Glutamatergic neuron (in vitro differentiated cells): Measurements from ENCODE around the gene NDUFS4. TPM values are rescaled to one million over a fixed set of nuclear protein-coding genes. Genes with fewer than 3 reads are reported as not detected.
"Not testable (repeated sequence)": the region's sequence is repeated elsewhere in the genome, so short reads cannot be mapped to it uniquely, and the experiment has no call there.

Experiments
- DNase-seq: peaks from one replicate; pipeline ENCODE4 v3.0.0; 2022
- H3K27ac Mint-ChIP-seq: one replicate; pipeline ENCODE4 v1.8.0; 2020; ENCODE audit warnings: mild to moderate bottlenecking, mixed read lengths, inconsistent platforms; ENCODE audit not compliant: unreplicated experiment
- H3K27me3 Mint-ChIP-seq: one replicate; pipeline ENCODE4 v1.8.0; 2020; ENCODE audit warnings: mild to moderate bottlenecking, moderate library complexity, mixed read lengths, inconsistent platforms; ENCODE audit not compliant: unreplicated experiment
- H3K36me3 Mint-ChIP-seq: one replicate; pipeline ENCODE4 v1.8.0; 2020; ENCODE audit warnings: mild to moderate bottlenecking, mixed read lengths, inconsistent platforms; ENCODE audit not compliant: unreplicated experiment
- H3K4me1 Mint-ChIP-seq: one replicate; pipeline ENCODE4 v1.8.0; 2020; ENCODE audit warnings: mild to moderate bottlenecking, low read depth, mixed read lengths, inconsistent platforms; ENCODE audit not compliant: unreplicated experiment
- H3K4me3 Mint-ChIP-seq: one replicate; pipeline ENCODE4 v1.8.0; 2020; ENCODE audit warnings: mild to moderate bottlenecking, mixed read lengths, inconsistent platforms; ENCODE audit not compliant: unreplicated experiment
- H3K9me3 Mint-ChIP-seq: one replicate; pipeline ENCODE4 v1.8.0; 2020; ENCODE audit warnings: mild to moderate bottlenecking, moderate library complexity, mixed read lengths, inconsistent platforms; ENCODE audit not compliant: unreplicated experiment
- total RNA-seq: library from RNA; stranded (reverse); fragmentation: NEBNext Ultra II Directional; extraction: Animal tissue kit (Norgen Biotek cat#: 25700); gene quantifications from one replicate; pipeline ENCODE4 v1.2.1, GENCODE V29; 2021; ENCODE audit not compliant: unreplicated experiment
- TF ChIP-seq, protein P1 (sequence below): fragments of 200-600 bp; sonication (generic); IDR thresholded peaks from one replicate; pipeline ENCODE4 v1.5.0; 2021; ENCODE audit not compliant: partially characterized antibody, unreplicated experiment

Gene NDUFS4
- total RNA-seq, 1 donor from 2014 or later: 87.3 TPM

DNA sequence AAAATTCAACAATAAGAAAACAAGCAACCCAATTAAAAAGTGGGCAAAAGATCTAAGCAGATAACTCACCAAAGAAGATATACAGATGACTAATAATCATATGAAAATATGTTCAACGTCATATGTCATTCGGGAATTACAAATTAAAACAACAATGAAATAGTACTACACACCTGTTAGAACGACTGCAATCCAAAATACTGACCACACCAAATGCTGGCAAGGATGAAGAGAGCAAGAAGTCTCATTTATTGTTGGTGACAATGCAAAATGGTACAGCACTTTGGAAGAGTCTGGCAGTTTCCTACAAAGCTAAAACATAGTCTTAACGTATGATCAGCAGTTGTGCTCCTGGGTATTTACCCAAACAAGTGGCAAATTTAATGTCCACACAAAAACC lies 37.5 kb downstream of the NDUFS4 start:
- Mint-ChIP-seq H3K9me3 (no peaks in the 10 kb centered on the region), H3K4me3 (no peak overlapping the region), H3K27me3 (no peaks in the 10 kb centered on the region), H3K4me1 (peaks cover 6% of the 10 kb centered on the region), H3K36me3 (no peaks in the 10 kb centered on the region), H3K27ac (no peak overlapping the region)
- TF ChIP-seq, protein P1, sequence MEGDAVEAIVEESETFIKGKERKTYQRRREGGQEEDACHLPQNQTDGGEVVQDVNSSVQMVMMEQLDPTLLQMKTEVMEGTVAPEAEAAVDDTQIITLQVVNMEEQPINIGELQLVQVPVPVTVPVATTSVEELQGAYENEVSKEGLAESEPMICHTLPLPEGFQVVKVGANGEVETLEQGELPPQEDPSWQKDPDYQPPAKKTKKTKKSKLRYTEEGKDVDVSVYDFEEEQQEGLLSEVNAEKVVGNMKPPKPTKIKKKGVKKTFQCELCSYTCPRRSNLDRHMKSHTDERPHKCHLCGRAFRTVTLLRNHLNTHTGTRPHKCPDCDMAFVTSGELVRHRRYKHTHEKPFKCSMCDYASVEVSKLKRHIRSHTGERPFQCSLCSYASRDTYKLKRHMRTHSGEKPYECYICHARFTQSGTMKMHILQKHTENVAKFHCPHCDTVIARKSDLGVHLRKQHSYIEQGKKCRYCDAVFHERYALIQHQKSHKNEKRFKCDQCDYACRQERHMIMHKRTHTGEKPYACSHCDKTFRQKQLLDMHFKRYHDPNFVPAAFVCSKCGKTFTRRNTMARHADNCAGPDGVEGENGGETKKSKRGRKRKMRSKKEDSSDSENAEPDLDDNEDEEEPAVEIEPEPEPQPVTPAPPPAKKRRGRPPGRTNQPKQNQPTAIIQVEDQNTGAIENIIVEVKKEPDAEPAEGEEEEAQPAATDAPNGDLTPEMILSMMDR: no peak
- DNase-seq: no peak

DNA sequence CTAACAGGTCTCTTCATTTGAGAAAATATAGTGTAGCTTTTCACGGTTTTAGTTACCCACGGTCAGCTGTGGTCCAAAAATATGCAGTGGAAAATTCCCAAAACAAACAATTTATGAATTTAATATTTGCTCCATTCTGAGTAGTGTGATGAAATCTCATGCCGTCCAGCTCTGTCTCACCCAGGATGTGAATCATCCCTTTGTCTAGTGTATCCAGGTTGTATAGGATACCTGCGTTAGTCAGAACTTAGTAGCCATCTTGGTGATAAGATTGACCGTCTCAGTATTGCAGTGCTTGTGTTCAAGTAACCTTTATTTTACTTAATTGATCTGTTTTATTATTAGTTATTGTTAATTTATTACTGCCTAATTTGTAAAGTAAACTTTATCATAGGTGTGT lies 41.1 kb downstream of the NDUFS4 start:
- DNase-seq: no peak
- no peaks in the 10 kb centered on the region for H3K36me3 Mint-ChIP-seq
- no peak overlapping the region for H3K4me3 Mint-ChIP-seq
- TF ChIP-seq, protein P1: no peak
- H3K27me3 Mint-ChIP-seq: peaks cover 2% of the 10 kb centered on the region
- no peak overlapping the region for H3K27ac Mint-ChIP-seq
- no peaks in the 10 kb centered on the region for H3K4me1 Mint-ChIP-seq
- H3K9me3 Mint-ChIP-seq: no peaks in the 10 kb centered on the region

DNA sequence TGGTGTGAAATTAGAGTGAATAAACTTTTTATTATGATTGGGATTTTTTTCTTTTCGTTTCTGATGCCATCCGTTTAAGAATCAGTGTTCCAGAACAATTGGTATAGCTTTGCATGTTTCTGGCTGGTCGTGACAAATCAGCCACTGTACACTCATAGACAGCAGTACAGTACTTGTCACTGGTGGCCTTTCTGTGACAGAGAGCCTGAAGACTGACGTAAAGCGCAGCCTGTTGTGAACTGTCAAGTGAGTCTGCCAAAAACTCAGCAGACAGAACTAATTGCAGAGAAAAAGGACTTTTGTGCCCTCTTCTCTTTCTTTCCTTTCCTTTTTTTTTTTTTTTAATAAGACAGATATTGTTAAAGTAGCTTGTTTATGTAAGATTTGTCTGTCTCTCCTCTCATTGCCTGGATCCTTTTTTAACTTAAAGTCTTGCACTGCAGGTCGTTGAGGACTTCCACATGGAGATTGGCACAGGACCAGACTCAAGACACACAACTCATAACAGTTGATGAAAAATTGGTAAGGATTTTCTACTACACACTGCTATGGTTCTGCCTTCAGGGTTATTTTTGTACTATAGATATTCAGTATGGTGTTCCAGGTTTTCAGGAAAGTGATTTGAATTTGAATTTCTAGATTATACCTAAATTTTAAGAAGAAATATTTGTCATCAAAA lies 42.7 kb downstream of the NDUFS4 start:
- H3K9me3 Mint-ChIP-seq: no peaks in the 10 kb centered on the region
- no peak overlapping the region for H3K27ac Mint-ChIP-seq
- peaks cover 2% of the 10 kb centered on the region for H3K27me3 Mint-ChIP-seq
- TF ChIP-seq, protein P1: no peak
- H3K36me3 Mint-ChIP-seq: no peaks in the 10 kb centered on the region
- no peaks in the 10 kb centered on the region for H3K4me1 Mint-ChIP-seq
- DNase-seq: no peak
- H3K4me3 Mint-ChIP-seq: no peak overlapping the region

DNA sequence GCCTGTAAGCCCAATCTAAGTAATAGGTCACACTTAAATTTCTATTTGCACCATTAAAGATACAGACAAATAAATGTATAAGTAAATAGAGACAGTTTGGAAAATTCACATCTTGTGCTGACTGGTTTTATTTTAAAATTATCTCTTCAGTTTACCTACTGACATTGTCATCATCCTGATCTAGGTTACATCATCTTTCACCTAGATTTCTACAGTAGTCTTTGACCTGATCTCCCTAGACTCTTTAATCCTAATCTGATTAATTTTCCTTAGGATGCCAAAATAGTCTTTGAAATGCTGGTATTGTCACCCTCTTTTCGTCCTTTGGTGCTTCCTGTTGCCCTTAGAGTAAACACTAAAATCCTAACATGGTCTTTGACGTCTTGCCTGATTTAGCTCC lies 43.9 kb downstream of the NDUFS4 start:
- Mint-ChIP-seq H3K36me3 (no peaks in the 10 kb centered on the region), H3K4me1 (peaks cover 3% of the 10 kb centered on the region), H3K27ac (no peak overlapping the region), H3K27me3 (peaks cover 2% of the 10 kb centered on the region), H3K4me3 (no peak overlapping the region), H3K9me3 (no peaks in the 10 kb centered on the region)
- no peak for DNase-seq
- TF ChIP-seq, protein P1: no peak

DNA sequence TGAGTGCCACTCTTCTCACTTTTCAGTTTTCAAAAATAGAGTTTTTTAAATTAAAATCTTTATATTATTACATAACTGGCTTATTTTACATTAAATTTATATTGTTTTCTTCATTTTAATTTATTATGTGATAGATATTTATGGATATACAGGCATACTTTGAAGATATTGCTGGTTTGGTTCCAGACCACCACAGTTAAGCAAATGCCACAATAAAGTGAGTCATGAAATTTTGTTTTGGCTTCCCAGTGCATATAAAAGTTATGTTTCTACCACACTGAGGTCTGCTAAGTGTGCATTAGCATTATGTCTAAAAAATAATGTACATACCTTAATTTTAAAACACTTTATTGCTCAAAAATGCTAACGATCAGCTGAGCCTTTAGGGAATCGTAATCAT lies 47.4 kb downstream of the NDUFS4 start:
- no peak overlapping the region for H3K4me3 Mint-ChIP-seq
- TF ChIP-seq, protein P1: no peak
- H3K27me3 Mint-ChIP-seq: peaks cover 2% of the 10 kb centered on the region
- no peak for DNase-seq
- H3K27ac Mint-ChIP-seq: no peak overlapping the region
- H3K9me3 Mint-ChIP-seq: no peaks in the 10 kb centered on the region
- H3K36me3 Mint-ChIP-seq: no peaks in the 10 kb centered on the region
- H3K4me1 Mint-ChIP-seq: peaks cover 3% of the 10 kb centered on the region

DNA sequence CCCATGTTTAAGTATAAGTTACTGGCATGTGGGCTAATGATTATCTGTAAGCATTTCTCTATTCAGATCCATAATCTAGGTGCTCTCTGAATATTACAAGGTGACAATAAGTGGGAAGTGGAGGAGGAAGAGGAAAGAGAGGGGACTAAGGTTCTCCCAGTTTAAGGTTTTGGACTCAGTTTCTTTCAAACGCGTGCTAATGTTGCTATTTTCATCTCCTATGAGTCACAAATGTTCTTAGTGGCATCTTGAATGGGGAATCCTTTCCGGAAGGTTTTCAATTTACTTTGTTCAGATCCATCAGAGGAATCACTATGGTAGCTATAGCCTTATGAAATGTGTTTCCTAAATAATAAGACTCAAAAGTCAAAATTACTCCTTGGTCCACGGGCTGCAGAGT lies 48.5 kb downstream of the NDUFS4 start:
- H3K4me3 Mint-ChIP-seq, H3K27me3 Mint-ChIP-seq: not testable (repeated sequence)

More for the DNA sequence above, 48.5 kb downstream of the NDUFS4 start:
- not testable (repeated sequence) for H3K4me1 Mint-ChIP-seq, H3K9me3 Mint-ChIP-seq, H3K27ac Mint-ChIP-seq, H3K36me3 Mint-ChIP-seq, DNase-seq
